Adrenal gland (tissue), 5 donors: Measurements from ENCODE around the gene CCS.

Experiments used
- CTCF ChIP-seq, 6 experiments: fragments of 450-650 bp in 4 of 6; fragments of 200-600 bp in 2 of 6; sonication (generic) in 1 of 6; IDR thresholded peaks; 1 replicate in 5 of 6; 2 replicates in 1 of 6; pipeline versions ENCODE4 v1.5.1 to v1.8.0; 2016 to 2021; ENCODE audit warnings: antibody characterized with exemption in 6 of 6, mild to moderate bottlenecking in 2 of 6, moderate library complexity in 1 of 6
- POLR2A ChIP-seq, 2 donors: fragments of 450-650 bp; IDR thresholded peaks; one replicate each; pipeline ENCODE4 v1.6.1; 2017; ENCODE audit warnings: antibody characterized with exemption in 2 of 2, mild to moderate bottlenecking in 2 of 2, moderate library complexity in 1 of 2
- donor health status: DM: no; HTN: no; CAD: no.

GRCh38 chr11:66561178-66561974, 31.6 kb upstream of the CCS start:
- TF ChIP-seq CTCF (IDR thresholded peaks at IDR 0.05) (no peak), POLR2A (IDR thresholded peaks at IDR 0.05) (no peak)
